Measurements from ENCODE around the gene ADGRF4.

ADGRF4 gene

GRCh38 chr6:47653706-47654105, 44.7 kb upstream of the ADGRF4 start:
- Histone ChIP-seq H3K4me3 (ENCODE audit: low read length) (no peak overlapping the region), H4K20me1 (ENCODE audit: control insufficient read depth, insufficient read depth, low read depth, low read length) (no peaks in the 10 kb centered on the region), H3K9me3 (ENCODE audit: control insufficient read depth, insufficient read depth, low read length) (no peaks in the 10 kb centered on the region), H3K9me2 (replicated peaks; ENCODE audit: control insufficient read depth, low read length) (no peaks in the 10 kb centered on the region), H3K27ac (ENCODE audit: low read depth, low read length) (no peak overlapping the region), H3K36me3 (ENCODE audit: control insufficient read depth, low read length) (no peaks in the 10 kb centered on the region), H3K27me3 (ENCODE audit: control insufficient read depth, low read length) (no peaks in the 10 kb centered on the region), H3K4me2 (ENCODE audit: low read length) (no peak overlapping the region), H3K79me2 (ENCODE audit: control insufficient read depth, low read length) (no peaks in the 10 kb centered on the region), H3F3A (ENCODE audit: control insufficient read depth, insufficient read depth) (no peaks in the 10 kb centered on the region), H3K4me1 (ENCODE audit: control insufficient read depth, low read length) (peaks cover 6% of the 10 kb centered on the region)
- TF ChIP-seq EZH2phosphoT487 (IDR thresholded peaks at IDR 0.05; ENCODE audit: borderline replicate concordance, low read length) (no peak), CTCF (IDR thresholded peaks at IDR 0.05; ENCODE audit: low read depth, low read length, poor library complexity, severe bottlenecking) (no peak)

- Histone ChIP-seq H3K27me3 (ENCODE audit: control insufficient read depth, low read length) (no peaks in the 10 kb centered on the region), H3K4me2 (ENCODE audit: low read length) (no peak overlapping the region), H4K20me1 (ENCODE audit: control insufficient read depth, insufficient read depth, low read depth, low read length) (no peaks in the 10 kb centered on the region), H3K36me3 (ENCODE audit: control insufficient read depth, low read length) (no peaks in the 10 kb centered on the region), H3K9me3 (ENCODE audit: control insufficient read depth, insufficient read depth, low read length) (no peaks in the 10 kb centered on the region), H3K4me3 (ENCODE audit: low read length) (no peak overlapping the region), H3K79me2 (ENCODE audit: control insufficient read depth, low read length) (no peaks in the 10 kb centered on the region), H3K27ac (ENCODE audit: low read depth, low read length) (no peak overlapping the region), H3F3A (ENCODE audit: control insufficient read depth, insufficient read depth) (no peaks in the 10 kb centered on the region), H3K4me1 (ENCODE audit: control insufficient read depth, low read length) (peaks cover 6% of the 10 kb centered on the region), H3K9me2 (replicated peaks; ENCODE audit: control insufficient read depth, low read length) (no peaks in the 10 kb centered on the region)
- TF ChIP-seq CTCF (IDR thresholded peaks at IDR 0.05; ENCODE audit: low read depth, low read length, poor library complexity, severe bottlenecking): no peak
- no peak for TF ChIP-seq EZH2phosphoT487 (IDR thresholded peaks at IDR 0.05; ENCODE audit: borderline replicate concordance, low read length)
Measured at GRCh38 chr6:47654255-47654654, 44.1 kb upstream of the ADGRF4 start.

DNA sequence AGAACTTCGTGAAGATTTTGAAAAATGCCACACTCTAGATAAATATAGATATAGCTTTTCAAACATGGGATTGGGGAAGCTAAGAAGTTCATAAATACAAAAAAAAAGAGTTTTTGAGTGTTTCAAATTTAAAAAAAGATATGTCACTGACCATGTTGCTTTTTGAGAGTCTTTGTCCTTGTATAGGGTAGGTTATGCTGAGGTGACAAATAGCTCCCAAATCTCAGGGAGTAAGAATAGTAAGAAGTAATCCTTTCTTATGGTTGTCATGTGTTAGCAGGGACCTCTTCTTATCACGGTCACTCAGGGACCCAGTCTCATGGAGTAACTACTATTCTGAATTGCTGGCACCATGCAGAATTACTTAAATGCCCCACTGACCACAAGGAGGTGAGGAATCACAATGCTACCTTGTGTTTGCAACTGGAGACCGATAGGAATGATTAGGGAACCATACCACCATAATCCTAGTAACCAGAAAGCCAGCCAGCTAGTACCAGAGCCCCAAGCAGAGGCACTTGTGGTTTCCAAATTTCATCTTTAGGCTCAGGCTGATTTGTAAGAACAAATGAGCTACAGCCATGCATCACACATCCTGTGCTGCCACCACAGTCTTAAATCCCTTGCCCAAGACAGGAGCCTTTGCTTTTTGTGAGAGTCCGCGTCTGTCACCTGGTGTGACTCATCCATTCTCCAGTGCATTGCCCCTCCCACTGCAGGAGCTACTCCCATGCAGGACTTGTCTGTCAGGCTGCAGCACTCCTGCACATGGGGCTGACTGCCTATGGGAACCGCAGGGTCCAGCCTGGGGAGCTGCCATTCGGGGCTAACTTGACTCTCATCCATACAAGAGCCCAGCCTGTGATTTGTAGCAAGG, 42.4 kb upstream of the ADGRF4 start:
- no peak overlapping the region for H3K27ac ChIP-seq (ENCODE audit: low read depth, low read length)
- no peaks in the 10 kb centered on the region for H3K9me2 ChIP-seq (replicated peaks; ENCODE audit: control insufficient read depth, low read length)
- no peak overlapping the region for H3K4me2 ChIP-seq (ENCODE audit: low read length)
- TF ChIP-seq EZH2phosphoT487 (IDR thresholded peaks at IDR 0.05; ENCODE audit: borderline replicate concordance, low read length): no peak
- TF ChIP-seq CTCF (IDR thresholded peaks at IDR 0.05; ENCODE audit: low read depth, low read length, poor library complexity, severe bottlenecking): no peak
- H3K79me2 ChIP-seq (ENCODE audit: control insufficient read depth, low read length): no peaks in the 10 kb centered on the region
- no peak overlapping the region for H3K4me3 ChIP-seq (ENCODE audit: low read length)
- no peaks in the 10 kb centered on the region for H4K20me1 ChIP-seq (ENCODE audit: control insufficient read depth, insufficient read depth, low read depth, low read length)
- H3K27me3 ChIP-seq (ENCODE audit: control insufficient read depth, low read length): no peaks in the 10 kb centered on the region
- no peaks in the 10 kb centered on the region for H3K9me3 ChIP-seq (ENCODE audit: control insufficient read depth, insufficient read depth, low read length)
- no peaks in the 10 kb centered on the region for H3K4me1 ChIP-seq (ENCODE audit: control insufficient read depth, low read length)
- H3K36me3 ChIP-seq (ENCODE audit: control insufficient read depth, low read length): no peaks in the 10 kb centered on the region
- H3F3A ChIP-seq (ENCODE audit: control insufficient read depth, insufficient read depth): no peaks in the 10 kb centered on the region
